Right lobe of liver (tissue), 6 donors: ENCODE results near the gene LETM1. TPM values are rescaled to one million over a fixed set of nuclear protein-coding genes. Genes with fewer than 3 reads are reported as not detected.
A peak's percentile ranks its signal among the peaks of the same experiment; 100 is the strongest.

Source experiments
- ATAC-seq, 4 donors: fragments of 200-7000 bp; cut with Tn5 transposase; one replicate each; pipeline ENCODE4 v1.9.1; 2020; ENCODE audit warnings: mild to moderate bottlenecking in 4 of 4, moderate library complexity in 4 of 4
- DNase-seq, 3 donors: peaks; one replicate each; pipeline ENCODE4 v3.0.0-alpha.2; 2020
- H3K27ac ChIP-seq, 3 donors: fragments of 200-600 bp; one replicate each; pipeline ENCODE4 v1.8.0; 2022
- H3K27me3 ChIP-seq, 2 donors: fragments of 200-600 bp; one replicate each; pipeline ENCODE4 v1.8.0; 2022
- H3K36me3 ChIP-seq, 4 donors: fragments of 200-600 bp; sonication (generic) in 1 of 4; one replicate each; pipeline versions ENCODE4 v1.5.1 to v1.8.0; 2017 to 2022; ENCODE audit warnings: control low read depth in 1 of 4
- H3K4me1 ChIP-seq, 4 donors: fragments of 200-600 bp; sonication (generic) in 1 of 4; one replicate each; pipeline versions ENCODE4 v1.5.1 to v1.8.0; 2017 to 2022; ENCODE audit warnings: control low read depth in 1 of 4
- H3K4me3 ChIP-seq, 3 donors: fragments of 200-600 bp; one replicate each; pipeline ENCODE4 v1.8.0; 2022
- H3K9me3 ChIP-seq, 4 donors: fragments of 200-600 bp; sonication (generic) in 1 of 4; one replicate each; pipeline versions ENCODE4 v1.5.1 to v1.8.0; 2017 to 2022; ENCODE audit warnings: control low read depth in 1 of 4
- POLR2A ChIP-seq: fragments of 450-650 bp; IDR thresholded peaks from one replicate; pipeline ENCODE4 v1.6.1; 2017; ENCODE audit warnings: antibody characterized with exemption, mild to moderate bottlenecking
- WGBS: methylation state at CpG from one replicate; pipeline ENCODE4 v1.1.6; 2018; ENCODE audit warnings: low coverage, low lambda C conversion rate; ENCODE audit not compliant: insufficient coverage; ENCODE audit errors: missing lambda C conversion rate; 5-methylcytosine and 5-hydroxymethylcytosine counted together
- intact Hi-C, 2 donors: fragments of 100-400 bp; cut with DNase I; formaldehyde crosslinking; loops; one replicate each; pipeline versions ENCODE4 v1.11.2 to v1.14.1; 2022
- total RNA-seq, 6 experiments: library from RNA; depleted of rRNA in 2 of 6; stranded (reverse); fragments of >200 nt in 2 of 6; fragmentation: NEBNext Ultra II Directional in 3 of 6; extraction: Animal tissue kit (Norgen Biotek cat#: 25700) in 3 of 6; gene quantifications; one replicate each; pipeline versions ENCODE4 v1.1.0 to v1.2.4, GENCODE V29; 2016 to 2023
- TF ChIP-seq, protein P1 (sequence below), 4 donors: fragments of 200-600 bp in 3 of 4; fragments of 450-650 bp in 1 of 4; IDR thresholded peaks; one replicate each; pipeline versions ENCODE4 v1.5.1 to v1.8.0; 2016 to 2022; ENCODE audit warnings: antibody characterized with exemption in 4 of 4, mild to moderate bottlenecking in 2 of 4
- donor health status: DM: no; HTN: yes; CAD: no.
- donor health status: DM: no; HTN: no; CAD: no.
- donor health status: DM: no; HTN: no; CAD: no.
- donor health status: DM: no; HTN: yes; CAD: no.
- donor health status: DM: no; HTN: yes; CAD: no.

The LETM1 gene
- total RNA-seq, 6 experiments from 2014 or later, result 18.1 to 31.0 (median 25.6) TPM

GRCh38 chr4:1784789-1785591 is 71.0 kb downstream of the LETM1 start:
- DNase-seq, result no peak
- H3K36me3 ChIP-seq, result no peaks in the 10 kb centered on the region
- 66% methylated on average over 4 of the region's 17 CpGs for WGBS
- intact Hi-C loops, result no loop called here
- no peaks in the 10 kb centered on the region for H3K9me3 ChIP-seq
- peaks cover 0 to 4% (median 0%) of the 10 kb centered on the region in 4 donors for H3K4me1 ChIP-seq
- H3K4me3 ChIP-seq, result no peak overlapping the region
- peak overlapping the region in 1 of 3 donors; percentile 15 for H3K27ac ChIP-seq
- H3K27me3 ChIP-seq, result no peaks in the 10 kb centered on the region
- ATAC-seq, result peak; percentile 49 to 68 (median 61)
- TF ChIP-seq, protein P1, sequence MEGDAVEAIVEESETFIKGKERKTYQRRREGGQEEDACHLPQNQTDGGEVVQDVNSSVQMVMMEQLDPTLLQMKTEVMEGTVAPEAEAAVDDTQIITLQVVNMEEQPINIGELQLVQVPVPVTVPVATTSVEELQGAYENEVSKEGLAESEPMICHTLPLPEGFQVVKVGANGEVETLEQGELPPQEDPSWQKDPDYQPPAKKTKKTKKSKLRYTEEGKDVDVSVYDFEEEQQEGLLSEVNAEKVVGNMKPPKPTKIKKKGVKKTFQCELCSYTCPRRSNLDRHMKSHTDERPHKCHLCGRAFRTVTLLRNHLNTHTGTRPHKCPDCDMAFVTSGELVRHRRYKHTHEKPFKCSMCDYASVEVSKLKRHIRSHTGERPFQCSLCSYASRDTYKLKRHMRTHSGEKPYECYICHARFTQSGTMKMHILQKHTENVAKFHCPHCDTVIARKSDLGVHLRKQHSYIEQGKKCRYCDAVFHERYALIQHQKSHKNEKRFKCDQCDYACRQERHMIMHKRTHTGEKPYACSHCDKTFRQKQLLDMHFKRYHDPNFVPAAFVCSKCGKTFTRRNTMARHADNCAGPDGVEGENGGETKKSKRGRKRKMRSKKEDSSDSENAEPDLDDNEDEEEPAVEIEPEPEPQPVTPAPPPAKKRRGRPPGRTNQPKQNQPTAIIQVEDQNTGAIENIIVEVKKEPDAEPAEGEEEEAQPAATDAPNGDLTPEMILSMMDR (IDR thresholded peaks at IDR 0.05), result no peak
- no peak for TF ChIP-seq POLR2A

DNA sequence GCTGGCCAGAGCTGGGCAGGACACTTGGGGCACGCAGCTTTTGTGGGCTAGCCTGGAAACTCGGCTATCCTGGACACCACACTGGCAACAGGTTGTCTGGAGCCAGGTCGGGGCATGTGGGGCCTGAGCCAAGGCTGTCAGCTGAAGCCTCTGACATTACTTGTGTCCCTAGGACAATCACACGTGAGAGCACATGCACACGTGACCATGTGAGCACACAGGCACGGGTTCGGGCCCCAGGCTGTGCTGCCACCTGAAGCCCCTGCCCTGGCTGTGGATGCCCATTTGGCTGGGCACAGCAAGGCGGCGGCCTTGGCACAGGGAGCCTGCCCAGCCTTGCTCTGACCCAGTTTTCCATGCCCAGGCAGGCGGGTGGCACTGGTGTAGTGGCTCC is 71.6 kb downstream of the LETM1 start:
- Histone ChIP-seq H3K9me3 (no peaks in the 10 kb centered on the region), H3K4me1 (peaks cover 0 to 4% (median 0%) of the 10 kb centered on the region in 4 donors), H3K27me3 (no peaks in the 10 kb centered on the region), H3K36me3 (no peaks in the 10 kb centered on the region), H3K4me3 (no peak overlapping the region), H3K27ac (no peak overlapping the region)
- TF ChIP-seq, protein P1 (IDR thresholded peaks at IDR 0.05), result no peak
- TF ChIP-seq POLR2A, result no peak
- WGBS, result no CpG with 5 or more reads among the region's 10 CpGs
- peak; percentile 35 to 76 (median 49) for ATAC-seq
- no peak for DNase-seq
- intact Hi-C loops, result no loop called here

GRCh38 chr4:1783970-1784369 is 72.0 kb downstream of the LETM1 start:
- intact Hi-C loops, result no loop called here
- no peak for ATAC-seq
- Histone ChIP-seq H3K4me3 (no peak overlapping the region), H3K27me3 (no peaks in the 10 kb centered on the region), H3K36me3 (no peaks in the 10 kb centered on the region), H3K27ac (no peak overlapping the region), H3K4me1 (peaks cover 0 to 4% (median 0%) of the 10 kb centered on the region in 4 donors), H3K9me3 (no peaks in the 10 kb centered on the region)
- DNase-seq, result no peak
- TF ChIP-seq, protein P1 (IDR thresholded peaks at IDR 0.05), result no peak
- WGBS, result no CpG with 5 or more reads among the region's 12 CpGs

DNA sequence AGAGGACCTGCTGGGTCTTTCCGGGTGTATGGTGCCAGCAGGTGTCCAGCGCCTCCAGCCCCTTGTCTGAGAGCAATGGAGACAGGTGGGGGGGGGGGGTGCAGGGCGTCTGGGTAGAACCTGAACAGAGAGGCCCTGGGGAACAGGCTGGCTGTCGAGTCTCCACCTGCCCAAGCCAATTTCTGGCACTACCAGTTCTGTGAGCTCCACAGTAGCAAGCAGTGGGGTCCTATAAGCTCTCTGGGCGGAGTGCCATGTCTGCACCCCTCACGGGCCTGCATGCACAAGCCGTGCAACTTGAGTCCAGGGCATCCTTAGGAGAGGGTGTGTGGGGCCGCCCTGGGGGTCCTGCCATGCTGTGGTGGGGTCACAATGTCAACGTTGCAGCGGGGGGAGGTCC is 72.9 kb downstream of the LETM1 start:
- 83% methylated on average over 1 of the region's 10 CpGs for WGBS
- H3K36me3 ChIP-seq, result no peaks in the 10 kb centered on the region
- H3K27me3 ChIP-seq, result no peaks in the 10 kb centered on the region
- H3K4me3 ChIP-seq, result no peak overlapping the region
- TF ChIP-seq, protein P1 (IDR thresholded peaks at IDR 0.05), result no peak
- no peak for TF ChIP-seq POLR2A
- DNase-seq (no peak), ATAC-seq (no peak)
- peaks cover 0 to 4% (median 0%) of the 10 kb centered on the region in 4 donors for H3K4me1 ChIP-seq
- H3K27ac ChIP-seq, result no peak overlapping the region
- intact Hi-C loops, result no loop called here
- H3K9me3 ChIP-seq, result no peaks in the 10 kb centered on the region
